Spleen (tissue), 7 donors: ENCODE measurements around the gene FREM3.

ENCODE experiments used
- POLR2AphosphoS5 ChIP-seq, 3 donors: sonication (generic); formaldehyde crosslinking; IDR thresholded peaks; one replicate each; pipeline ENCODE4 v1.5.1; 2017; ENCODE audit warnings: antibody characterized with exemption in 3 of 3
- TF ChIP-seq, protein P1 (sequence below), 11 experiments: fragments of 200-600 bp in 7 of 11; fragments of 450-650 bp in 4 of 11; sonication (generic) in 4 of 11; IDR thresholded peaks in 8 of 11; conservative IDR thresholded peaks in 3 of 11; 1 replicate in 7 of 11; 2 replicates in 4 of 11; pipeline versions ENCODE4 v1.4.0 to v1.8.0; 2016 to 2021; ENCODE audit warnings: antibody characterized with exemption in 11 of 11, inconsistent platforms in 4 of 11, mild to moderate bottlenecking in 1 of 11
- donor health status: DM: no; HTN: no; CAD: no; lungs with moderate emphysema.
- donor health status: DM: no; HTN: no; CAD: no.
- donor health status: DM: no; HTN: no; CAD: no.

DNA sequence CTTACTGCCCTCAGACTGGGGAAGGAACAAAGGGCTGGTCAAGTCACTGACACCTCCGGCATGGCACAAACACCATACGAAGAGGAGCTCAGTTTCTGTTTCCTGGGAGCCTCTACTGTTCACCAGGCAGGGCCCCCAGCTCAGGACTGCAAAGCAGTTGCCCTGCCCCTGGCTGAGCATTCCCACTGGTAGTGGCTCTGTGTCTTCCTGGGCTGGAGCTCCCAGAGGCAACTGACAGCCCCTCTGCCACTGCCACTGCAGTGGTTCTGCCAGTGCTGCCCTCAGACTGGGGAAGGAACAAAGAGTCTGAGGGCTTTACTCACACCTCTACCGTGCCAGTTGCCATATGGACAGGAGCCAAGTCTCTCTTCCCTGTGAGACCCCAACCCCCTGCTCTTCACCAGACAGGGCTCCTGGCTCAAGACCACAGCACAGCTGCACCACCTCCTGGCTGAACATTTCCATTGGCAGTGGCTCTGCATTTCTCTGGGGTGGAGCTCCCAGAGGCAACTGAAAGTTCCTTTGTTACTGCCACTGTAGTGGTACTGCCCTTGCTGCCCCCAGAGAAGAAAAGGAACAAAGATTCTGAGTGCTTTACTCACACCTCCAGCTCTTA is 119.0 kb downstream of the FREM3 start:
- TF ChIP-seq POLR2AphosphoS5 (IDR thresholded peaks at IDR 0.05), result no peak
- TF ChIP-seq, protein P1, sequence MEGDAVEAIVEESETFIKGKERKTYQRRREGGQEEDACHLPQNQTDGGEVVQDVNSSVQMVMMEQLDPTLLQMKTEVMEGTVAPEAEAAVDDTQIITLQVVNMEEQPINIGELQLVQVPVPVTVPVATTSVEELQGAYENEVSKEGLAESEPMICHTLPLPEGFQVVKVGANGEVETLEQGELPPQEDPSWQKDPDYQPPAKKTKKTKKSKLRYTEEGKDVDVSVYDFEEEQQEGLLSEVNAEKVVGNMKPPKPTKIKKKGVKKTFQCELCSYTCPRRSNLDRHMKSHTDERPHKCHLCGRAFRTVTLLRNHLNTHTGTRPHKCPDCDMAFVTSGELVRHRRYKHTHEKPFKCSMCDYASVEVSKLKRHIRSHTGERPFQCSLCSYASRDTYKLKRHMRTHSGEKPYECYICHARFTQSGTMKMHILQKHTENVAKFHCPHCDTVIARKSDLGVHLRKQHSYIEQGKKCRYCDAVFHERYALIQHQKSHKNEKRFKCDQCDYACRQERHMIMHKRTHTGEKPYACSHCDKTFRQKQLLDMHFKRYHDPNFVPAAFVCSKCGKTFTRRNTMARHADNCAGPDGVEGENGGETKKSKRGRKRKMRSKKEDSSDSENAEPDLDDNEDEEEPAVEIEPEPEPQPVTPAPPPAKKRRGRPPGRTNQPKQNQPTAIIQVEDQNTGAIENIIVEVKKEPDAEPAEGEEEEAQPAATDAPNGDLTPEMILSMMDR (IDR thresholded peaks at IDR 0.05 in 8 of 11, conservative IDR thresholded peaks at IDR 0.05 in 3 of 11), result no peak
